Activated T-cell treated with anti-CD3 and anti-CD28 coated beads for 48 hours (primary cell): Measurements from ENCODE around the gene LAPTM5.

Source experiments
- DNase-seq: peaks from one replicate; pipeline ENCODE4 v3.0.0-alpha.2; 2020; ENCODE audit warnings: low read depth

LAPTM5 gene

DNA sequence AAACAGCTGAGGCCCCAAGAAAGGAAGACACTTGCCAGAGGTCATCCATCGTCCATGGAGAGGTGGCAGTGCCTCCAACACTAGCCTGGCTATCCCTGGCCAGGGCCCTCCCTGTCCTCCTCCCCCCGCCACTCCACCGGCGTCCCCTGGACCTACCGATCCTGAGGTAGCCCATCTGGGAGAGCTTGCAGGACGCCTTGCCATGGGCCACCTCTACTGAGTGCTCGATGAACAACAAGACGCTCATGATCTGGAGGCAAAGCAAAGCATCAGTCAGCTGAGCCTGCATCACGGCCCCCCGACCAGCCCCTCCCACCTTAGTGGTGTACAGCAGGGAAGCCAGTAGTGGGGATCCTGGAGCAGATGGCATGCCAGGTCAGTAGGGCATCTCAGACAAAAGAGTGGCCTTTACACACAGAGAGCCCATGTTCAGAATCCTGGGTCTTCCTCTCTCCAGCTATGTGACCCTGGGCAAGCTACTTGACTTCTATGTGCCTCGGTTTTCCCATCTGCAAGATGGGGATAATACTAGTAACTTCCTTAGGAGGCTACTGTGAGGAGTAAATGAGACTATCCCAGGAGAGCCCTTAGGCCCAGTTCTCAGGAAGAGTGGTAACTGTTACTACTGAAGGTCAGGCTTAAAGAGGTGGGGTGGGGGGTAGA is 15.1 kb downstream of the LAPTM5 start:
- DNase-seq: no peak

DNA sequence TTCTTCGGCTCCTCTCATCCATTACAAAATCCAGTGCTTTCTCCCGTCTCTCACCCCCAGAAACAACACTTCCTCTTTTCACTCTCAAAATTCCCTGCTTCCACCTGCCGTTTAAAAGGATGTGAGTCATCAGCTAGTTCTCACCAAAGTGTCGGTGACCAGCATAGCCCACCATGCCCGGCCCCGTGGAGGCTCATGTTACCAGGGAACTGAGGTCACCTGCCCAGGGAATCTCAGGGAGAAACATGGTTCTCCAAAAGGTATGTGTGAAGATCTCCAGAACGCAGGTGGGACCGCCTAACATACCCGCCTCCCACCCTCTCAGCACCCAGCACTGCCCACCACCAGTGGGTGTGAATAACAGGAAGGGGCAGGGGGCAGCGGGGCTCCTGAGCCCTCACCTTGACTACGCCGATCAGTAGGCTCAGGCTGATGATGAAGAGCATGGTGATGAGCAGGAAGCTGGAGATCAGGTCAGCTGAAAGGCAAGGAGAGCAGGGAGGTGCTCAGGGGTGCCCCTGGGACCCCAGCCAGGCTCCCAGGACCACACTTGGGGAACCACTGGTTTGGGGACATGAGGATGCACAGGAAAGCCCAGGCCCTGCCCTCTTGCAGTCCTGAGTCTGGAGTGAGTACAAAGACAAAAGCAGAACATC is 16.2 kb downstream of the LAPTM5 start:
- no peak for DNase-seq

DNA sequence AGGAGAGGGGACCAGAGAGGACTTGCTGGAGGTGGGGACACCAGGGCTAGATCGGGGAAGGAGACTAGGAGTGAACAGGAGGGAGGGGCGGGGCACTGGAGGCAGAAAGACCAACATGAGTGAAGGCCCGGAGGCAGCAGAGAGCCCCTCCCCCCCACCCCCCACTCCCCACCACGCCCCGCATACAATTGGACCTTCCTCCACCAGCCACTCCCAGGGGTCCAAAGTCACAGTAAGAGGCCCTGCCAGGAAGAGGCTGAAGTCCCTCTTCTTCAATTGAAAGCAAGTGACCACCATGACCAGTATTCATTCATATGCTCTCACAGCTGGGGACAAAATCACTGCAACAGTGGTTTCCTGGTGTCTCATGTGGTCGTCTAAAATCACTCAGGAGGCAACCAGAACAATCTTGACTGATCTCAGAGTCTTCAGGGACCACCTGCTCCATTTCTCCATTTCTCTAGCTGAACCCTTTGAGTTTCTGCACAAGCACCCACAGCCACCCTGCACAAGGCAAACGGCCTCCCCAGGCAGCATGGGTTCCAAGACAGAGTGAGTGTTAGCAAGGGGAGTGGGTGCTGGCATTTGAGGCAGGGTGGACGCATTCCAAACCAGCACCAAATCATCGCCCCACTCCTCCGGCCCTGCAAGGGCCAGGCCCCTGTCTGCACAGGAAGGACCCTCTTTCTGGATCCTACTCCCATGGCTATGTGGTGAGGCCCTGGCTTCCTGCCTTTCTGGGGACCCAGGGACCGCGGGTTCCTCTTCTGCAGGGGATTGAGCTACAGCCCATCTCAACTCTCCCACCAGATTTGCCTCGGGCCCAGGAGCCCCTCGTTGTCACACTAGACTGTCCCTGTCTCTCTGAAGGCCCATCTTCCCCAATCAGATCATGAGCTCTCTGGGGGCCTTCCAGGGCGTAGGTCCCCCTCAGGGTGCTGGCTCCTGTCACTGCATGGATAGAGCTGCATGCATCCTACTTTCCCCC is 17.0 kb downstream of the LAPTM5 start:
- no peak for DNase-seq

DNA sequence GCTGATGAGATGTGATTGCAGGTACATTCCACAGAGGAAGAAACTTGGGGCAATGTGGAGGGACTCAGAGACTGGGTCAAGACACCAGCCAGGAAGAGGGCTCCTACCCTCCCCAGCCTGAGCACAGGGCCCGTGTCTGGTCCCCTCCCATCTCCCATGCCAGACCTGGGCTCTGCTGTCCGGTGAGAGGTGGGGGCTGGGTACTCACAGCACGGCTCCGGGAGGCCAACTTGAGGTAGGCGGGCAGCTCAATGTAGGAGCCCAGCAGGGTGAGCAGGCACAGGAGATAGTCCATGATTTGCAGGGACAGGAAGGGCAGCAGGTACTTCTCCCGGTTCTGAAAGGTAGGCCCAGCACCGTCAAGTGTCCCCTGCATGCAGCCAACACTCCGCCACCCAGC is 18.0 kb downstream of the LAPTM5 start:
- no peak for DNase-seq

DNA sequence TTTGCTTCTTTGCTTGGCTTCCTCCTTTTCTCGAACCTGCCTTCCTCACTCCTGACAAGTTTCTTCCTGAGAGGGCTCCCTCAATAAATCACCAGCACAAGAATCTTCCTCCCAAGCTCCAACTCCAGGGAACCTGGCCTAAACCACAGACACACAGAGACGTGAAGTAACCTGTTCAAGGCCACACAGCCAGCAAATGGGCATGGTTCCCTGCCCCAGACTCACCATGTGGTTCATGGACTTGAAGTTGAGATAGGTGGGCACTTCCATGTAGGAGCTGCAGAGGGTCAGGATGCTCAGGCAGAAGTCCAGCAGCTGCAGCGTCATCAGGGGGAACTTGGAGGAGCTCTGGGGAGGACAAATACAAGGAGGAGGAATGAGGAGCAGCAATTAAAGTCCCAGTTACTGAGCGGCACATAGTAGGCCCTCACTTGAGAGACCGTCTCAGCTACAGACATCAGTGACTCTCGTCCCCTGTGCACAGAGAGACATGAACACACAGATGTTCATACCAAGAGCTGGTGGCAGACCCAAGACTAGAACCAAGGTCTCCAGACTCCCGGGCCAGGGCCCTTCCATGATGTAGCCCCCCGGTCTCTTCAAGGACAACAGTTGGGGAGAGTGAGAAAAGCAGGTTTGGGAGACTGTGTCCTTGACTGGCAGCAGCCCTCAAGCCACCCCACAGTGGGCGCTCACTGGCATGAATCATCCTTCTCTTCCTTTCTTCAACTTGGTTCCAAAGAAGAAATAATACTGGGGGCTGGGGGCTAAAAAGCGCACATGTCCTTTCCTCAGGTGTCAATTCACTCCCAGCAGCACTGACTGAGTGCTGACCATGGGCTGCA is 18.6 kb downstream of the LAPTM5 start:
- no peak for DNase-seq

DNA sequence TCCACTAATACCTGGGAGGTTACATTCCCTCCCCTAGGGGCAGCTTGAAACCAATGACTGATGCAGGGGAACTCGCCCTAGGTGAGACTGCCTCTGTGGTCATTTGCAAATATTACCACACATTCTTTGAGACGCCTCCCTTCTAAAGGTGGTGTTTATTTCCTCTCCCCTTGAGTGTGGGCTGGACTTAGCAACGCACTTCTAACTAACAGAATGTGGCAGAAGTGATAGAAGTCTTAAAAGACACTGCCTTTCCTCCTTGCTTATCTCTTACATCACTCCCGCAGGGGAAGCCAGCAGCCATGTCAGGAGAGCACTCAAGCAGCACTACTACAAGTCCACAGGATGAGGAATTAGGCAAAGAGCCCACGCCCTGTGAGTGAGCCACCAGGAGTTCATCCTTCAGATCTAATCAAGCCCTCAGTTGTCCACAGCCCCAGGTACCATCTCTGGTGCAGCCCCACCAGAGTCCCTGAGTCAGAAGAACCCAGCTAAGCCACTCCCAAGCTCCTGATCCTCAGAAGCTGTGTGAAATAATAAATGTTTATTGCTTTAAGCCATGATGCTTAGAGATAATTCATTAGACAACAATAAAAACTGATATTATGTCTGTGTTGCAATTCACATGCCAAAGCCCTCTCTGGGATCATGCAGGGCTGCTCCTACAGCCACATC is 19.4 kb downstream of the LAPTM5 start:
- no peak for DNase-seq

DNA sequence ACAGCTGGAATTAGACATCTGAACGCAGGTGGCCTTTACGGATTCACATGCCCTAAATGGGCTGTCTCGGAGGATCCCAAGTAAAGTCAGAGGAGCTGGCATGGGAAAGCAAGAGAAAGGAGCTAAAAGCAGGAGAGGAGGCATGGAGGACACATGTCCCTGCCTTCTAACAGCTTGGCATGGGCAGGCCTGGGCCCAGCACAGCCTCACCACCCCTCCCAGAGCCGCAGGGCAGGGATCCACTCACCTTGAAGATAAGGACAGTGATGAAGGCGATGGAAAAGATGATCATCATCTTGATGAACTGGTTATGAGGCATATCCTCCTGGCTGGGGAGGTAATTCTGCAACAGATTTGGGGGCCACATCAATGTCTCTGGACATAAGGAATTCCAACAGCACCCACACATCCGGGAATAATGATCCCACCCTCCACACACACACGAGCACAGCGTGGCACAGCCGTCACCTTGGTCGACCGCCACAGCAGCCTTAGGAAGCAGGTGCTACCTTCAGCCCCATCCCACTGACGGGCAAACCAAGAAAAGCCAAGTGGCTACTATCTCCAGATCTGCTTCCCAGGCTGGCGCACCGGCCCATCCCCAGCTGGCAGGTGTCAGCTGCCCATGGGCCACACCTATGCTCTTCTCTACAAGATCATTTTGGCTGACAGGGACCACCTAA is 20.1 kb downstream of the LAPTM5 start:
- no peak for DNase-seq

DNA sequence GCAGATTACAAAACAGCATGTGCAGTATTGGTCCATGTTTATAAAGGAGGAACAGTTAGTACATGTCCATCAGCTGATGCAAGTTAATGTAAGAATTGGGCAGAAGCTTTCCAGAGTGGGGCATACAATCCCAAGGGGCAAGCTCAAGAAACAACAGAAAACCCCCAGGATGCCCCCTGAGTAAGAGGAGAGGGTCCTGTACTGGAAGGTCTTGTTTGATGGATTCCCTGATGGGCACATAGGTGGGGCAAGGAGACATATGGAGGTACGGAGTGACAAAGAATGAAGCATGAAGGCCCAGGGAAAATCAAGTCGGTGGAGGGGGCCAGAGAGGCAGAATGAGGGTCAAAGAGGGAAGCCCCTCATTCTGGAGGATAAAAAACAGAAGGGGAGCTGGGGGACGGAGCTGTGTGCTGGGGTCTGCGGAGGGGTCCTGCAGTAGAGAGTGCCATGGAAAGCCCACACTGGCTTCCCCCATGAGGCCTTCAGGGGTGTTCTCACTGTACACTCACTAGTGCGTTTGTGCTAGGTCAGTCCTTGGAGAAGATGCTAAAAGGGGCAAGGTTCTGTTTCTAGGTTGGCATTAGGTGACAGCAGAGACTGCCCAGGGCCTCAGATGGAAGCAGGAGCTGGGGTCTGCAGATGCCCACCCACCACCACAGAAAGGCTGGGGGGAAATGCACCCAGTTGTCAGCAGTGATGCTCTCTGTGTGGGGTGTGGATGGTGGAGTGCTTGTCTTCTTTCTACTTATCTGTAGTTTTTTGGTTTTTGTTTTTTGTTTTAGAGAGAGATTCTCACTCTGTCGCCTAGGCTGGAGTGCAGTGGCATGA is 21.7 kb downstream of the LAPTM5 start:
- DNase-seq: no peak

DNA sequence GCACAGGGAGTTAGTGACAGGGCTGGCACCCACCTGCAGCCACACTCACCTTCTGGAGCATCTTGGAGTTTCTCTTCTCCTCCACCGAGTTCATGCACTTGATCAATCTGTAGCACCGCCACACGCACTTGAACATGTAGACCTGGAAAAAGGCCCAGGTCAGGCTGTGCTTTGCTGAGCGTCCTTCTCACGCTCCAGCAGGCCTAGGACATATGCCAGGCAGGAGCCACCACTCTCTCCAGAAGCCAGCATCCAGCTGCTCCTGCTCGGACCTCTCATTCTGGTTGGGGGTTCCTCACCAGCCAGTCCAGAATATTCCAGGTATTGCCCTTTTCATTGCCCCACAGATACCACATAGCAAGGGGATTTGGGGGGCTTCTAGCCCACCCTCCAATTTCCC is 22.4 kb downstream of the LAPTM5 start:
- no peak for DNase-seq

DNA sequence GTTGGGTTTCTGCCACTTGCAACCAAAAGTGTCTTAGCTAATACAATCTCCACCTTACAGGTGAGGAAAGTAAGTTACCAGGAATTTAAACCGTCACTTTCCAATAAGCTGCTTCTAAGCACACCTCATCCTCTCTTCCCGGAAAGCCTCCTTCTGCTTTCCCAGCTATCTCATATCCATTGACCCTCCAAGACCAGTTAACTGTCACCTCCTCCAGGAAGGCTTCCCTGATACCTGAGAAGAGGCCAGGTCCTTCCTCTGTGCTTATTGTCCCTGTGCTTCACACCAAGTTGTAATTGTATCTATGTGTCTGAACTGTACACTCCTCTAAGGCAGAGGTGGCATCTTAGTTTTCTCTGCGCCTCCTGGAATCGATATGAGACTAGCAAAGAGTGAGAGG is 23.0 kb downstream of the LAPTM5 start:
- no peak for DNase-seq

DNA sequence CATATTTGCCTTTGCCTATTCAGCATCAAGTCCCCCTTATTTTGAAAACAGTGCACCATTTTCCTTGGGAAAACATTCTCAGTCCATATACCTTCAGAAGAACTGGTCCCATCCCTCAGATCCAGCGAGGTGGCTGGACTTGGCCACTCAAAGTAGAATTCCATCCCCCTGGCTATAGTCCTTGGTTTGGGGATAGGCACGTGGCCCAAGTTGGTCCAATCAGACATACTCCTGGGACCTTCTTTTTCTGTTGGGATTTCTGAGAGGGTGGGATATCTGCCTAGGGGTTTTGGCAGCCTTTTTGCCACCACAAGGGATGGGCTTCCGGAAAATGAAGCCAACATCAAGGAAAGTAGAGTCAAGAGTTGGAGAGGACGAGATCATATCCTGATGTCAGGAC is 23.5 kb downstream of the LAPTM5 start:
- no peak for DNase-seq

DNA sequence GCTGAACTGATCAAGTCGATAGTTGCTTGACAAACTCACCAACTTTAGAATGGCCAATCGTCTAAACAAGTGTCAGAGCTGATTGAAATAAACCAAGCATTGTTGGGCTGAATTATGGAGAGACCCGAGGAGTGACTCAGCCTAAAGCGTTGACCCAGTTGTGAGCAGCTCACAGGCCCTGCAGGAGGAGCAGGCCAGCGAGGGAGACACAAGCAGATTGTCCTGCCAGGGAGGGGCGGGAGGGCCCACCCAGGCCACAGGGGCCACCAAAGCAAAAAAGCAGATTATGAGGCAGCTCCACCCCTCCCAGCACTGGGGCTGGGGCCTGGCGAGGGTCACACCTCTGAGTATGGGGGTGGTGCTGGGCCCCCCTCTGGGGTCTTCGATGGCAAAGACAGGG is 24.1 kb downstream of the LAPTM5 start:
- DNase-seq: no peak

DNA sequence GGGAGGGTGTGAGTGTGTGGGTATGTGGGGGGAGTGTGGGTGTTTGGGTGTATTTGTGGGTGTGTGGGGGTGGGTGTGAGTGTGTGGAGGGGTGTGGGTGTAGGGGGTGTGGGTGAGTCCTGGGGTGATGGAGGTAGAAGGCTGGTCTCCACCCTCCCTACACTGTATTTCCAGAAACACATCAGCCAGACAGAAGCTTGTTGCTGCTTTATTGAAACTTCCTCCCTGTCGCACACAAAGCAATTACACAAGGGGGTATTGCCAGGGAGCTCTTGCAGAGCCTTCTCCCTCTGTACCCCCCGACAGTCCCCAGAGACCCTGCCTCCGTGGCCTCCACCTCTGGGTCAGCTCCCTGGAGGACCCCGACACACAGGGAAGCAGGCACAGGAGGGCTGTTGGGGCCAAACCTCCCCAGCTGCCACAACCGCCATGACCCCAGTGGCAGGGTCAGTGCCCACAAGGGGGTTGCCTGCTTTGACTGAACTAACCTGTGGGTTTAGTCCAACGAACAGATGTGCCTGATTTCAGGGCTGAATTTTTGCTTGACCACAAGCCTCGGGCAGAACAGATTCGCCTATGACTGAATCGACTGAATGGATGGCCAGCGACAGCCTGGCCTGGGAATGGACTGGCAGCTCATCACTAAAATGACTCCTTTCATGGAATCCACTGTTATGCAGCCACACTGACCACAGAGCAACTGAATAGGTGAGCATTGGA is 25.1 kb downstream of the LAPTM5 start:
- no peak for DNase-seq

DNA sequence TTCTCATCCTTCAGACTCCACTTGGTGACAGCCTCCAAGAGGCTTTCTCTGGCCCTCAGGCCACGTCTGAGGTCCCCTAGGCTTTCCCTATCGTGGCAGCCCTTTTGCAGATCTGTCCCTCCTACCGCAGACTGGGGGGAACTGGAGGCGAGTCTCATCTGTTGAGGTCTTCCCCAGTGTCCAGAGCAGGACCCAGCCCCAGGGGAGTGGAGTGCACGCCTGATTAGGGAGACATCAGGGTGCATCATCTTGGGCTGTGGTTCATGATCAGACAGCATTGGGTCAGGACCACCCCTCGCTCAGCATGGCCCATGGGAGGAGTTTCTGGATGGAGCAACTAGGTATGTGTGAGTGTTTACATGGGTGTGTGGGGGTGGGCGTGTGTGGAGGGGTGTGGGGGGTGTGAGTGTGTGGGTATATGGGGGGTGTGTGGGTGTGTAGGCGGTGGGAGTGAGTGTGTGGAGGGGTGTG is 25.7 kb downstream of the LAPTM5 start:
- no peak for DNase-seq

DNA sequence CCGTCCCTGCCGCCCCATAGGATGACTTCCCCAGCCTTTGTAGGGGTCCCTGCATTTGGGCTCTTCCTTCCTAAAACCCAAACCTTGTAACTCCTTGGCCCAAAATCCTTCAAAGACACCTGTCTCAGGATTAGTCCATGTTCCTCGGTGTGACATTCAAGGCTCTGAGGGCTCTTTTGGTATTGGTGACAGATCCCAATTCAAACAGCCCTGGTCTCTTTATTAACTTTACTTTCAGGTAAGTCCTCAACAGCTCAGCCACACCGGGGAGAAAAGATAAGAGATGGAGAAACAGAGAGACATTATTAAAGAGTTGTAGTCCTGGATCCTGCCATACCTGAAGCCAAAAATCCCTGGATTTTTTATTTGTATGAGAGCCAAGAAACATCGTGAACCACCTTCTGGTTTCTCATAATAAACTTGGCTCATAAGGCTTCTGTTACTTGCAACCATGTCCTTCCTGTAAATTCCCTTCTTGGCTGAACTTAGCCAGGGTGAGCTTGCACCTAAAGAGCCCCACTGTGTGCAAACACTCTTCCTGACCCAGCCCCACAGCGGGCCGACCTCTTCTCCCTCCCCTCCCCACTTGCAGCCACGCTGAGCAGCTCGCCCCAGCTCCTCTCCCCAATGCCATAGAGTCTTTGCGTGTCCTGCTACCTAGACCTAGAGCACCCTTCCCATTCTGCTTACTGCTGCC is 26.3 kb downstream of the LAPTM5 start:
- DNase-seq: no peak

DNA sequence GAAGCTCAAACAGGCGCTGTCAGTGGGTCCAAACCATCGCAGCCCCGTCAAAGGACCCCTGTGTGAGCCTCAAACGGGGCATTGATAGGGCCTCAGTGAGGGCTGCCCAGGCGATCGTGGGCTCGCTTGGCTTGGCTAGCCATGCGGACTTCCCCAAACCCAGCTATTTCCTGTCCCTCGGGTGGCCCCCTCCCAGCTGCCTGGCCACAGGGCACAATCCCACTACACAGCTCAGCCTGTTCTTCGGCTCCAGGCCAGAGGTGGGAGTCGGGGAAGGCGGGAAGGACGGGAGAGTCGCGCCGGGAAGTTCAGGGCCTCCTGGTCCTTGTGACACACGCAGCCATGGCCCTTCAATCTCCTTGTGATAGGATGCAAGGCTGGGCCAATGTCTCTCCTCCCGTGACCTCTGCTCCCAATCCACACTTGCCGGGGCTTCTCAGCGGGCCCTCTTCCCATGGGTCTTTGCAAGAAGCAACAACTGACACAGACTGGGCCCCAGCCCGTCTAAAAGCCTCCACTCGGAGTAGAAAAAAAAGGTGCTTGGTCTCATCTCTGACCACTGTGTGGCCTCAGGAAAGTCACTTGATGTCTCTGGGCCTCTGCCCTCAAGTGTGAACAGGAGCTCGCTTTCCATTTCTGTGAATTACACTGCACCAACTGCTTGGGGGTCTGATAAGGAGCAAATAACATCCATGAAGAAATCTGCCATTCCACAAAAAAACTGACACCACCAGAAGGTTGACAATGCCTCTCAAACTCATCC is 27.0 kb downstream of the LAPTM5 start:
- DNase-seq: no peak

DNA sequence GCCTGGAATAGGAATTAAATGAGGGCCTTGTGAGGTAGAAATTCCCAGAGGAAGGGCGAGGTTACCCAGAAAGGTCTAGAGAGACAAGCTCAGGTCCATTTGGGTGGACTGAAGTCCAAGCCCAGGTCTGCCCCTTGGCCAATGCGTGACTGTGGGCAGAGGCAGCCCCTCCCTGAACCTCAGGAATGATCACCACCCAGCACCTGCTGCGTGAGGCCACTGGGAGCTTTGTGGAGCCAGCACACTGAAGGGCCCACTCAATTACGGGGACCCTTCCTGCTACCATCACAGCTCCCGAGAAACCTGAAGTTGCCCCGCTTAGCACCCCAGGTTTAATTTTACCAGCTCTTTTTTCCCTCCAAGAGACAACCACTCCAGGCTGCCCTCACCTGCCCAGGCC is 27.7 kb downstream of the LAPTM5 start:
- no peak for DNase-seq
